Activated T-cell treated with anti-CD3 and anti-CD28 coated beads for 48 hours (primary cell): ENCODE results near the gene WSB1.
"Not testable (repeated sequence)": the region's sequence is repeated elsewhere in the genome, so short reads cannot be mapped to it uniquely, and the experiment has no call there.

Source experiments
- DNase-seq: peaks from one replicate; pipeline ENCODE4 v3.0.0-alpha.2; 2020; ENCODE audit warnings: low read depth

Gene WSB1

GRCh38 chr17:27279132-27279531 is 14.8 kb upstream of the WSB1 start:
- DNase-seq, result not testable (repeated sequence)

- no peak for DNase-seq
Observed at GRCh38 chr17:27280527-27280926, 13.4 kb upstream of the WSB1 start.

GRCh38 chr17:27281438-27281837 is 12.5 kb upstream of the WSB1 start:
- DNase-seq, result no peak

- DNase-seq, result no peak
Observed at GRCh38 chr17:27282054-27282551, 11.8 kb upstream of the WSB1 start.

- no peak for DNase-seq
Observed at GRCh38 chr17:27283060-27283459, 10.9 kb upstream of the WSB1 start.

GRCh38 chr17:27283751-27284150 is 10.2 kb upstream of the WSB1 start:
- DNase-seq, result no peak

GRCh38 chr17:27284811-27285415 is 9.0 kb upstream of the WSB1 start:
- no peak for DNase-seq

- no peak for DNase-seq
Observed at GRCh38 chr17:27285516-27285915, 8.4 kb upstream of the WSB1 start.

GRCh38 chr17:27288183-27288582 is 5.7 kb upstream of the WSB1 start:
- no peak for DNase-seq

GRCh38 chr17:27289856-27290255 is 4.1 kb upstream of the WSB1 start:
- no peak for DNase-seq

- no peak for DNase-seq
Observed at GRCh38 chr17:27290916-27291598, 2.9 kb upstream of the WSB1 start.

- DNase-seq, result no peak
Observed at GRCh38 chr17:27293359-27293897, 486 bp upstream of the WSB1 start.

GRCh38 chr17:27294689-27295630 is 1.0 kb downstream of the WSB1 start:
- peak; percentile 15 for DNase-seq

- no peak for DNase-seq
Observed at GRCh38 chr17:27295945-27296344, 2.0 kb downstream of the WSB1 start.

- DNase-seq, result no peak
Observed at GRCh38 chr17:27296428-27296979, 2.6 kb downstream of the WSB1 start.

- no peak for DNase-seq
Observed at GRCh38 chr17:27299384-27300049, 5.6 kb downstream of the WSB1 start.

GRCh38 chr17:27303734-27304133 is 9.8 kb downstream of the WSB1 start:
- DNase-seq, result no peak

- DNase-seq, result no peak
Observed at GRCh38 chr17:27306276-27306835, 12.4 kb downstream of the WSB1 start.

GRCh38 chr17:27310565-27311110 is 16.7 kb downstream of the WSB1 start:
- DNase-seq, result no peak

- no peak for DNase-seq
Observed at GRCh38 chr17:27313301-27313700, 19.4 kb downstream of the WSB1 start.

GRCh38 chr17:27315322-27315721 is 21.4 kb downstream of the WSB1 start:
- DNase-seq, result no peak
